ENCODE measurements around the gene AP4E1. TPM values are rescaled to one million over a fixed set of nuclear protein-coding genes. Genes with fewer than 3 reads are reported as not detected.

AP4E1 gene
- total RNA-seq, 4 donors from 2014 or later = 10.2 to 15.3 (median 12.6) TPM

GRCh38 chr15:50876989-50877360 is 31.5 kb upstream of the AP4E1 start:
- TF ChIP-seq, protein P1, sequence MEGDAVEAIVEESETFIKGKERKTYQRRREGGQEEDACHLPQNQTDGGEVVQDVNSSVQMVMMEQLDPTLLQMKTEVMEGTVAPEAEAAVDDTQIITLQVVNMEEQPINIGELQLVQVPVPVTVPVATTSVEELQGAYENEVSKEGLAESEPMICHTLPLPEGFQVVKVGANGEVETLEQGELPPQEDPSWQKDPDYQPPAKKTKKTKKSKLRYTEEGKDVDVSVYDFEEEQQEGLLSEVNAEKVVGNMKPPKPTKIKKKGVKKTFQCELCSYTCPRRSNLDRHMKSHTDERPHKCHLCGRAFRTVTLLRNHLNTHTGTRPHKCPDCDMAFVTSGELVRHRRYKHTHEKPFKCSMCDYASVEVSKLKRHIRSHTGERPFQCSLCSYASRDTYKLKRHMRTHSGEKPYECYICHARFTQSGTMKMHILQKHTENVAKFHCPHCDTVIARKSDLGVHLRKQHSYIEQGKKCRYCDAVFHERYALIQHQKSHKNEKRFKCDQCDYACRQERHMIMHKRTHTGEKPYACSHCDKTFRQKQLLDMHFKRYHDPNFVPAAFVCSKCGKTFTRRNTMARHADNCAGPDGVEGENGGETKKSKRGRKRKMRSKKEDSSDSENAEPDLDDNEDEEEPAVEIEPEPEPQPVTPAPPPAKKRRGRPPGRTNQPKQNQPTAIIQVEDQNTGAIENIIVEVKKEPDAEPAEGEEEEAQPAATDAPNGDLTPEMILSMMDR (IDR thresholded peaks at IDR 0.05) = peak; percentile 88 to 98 (median 96)
- TF ChIP-seq EP300 (IDR thresholded peaks at IDR 0.05) (peak in 1 of 2 donors; percentile 60), POLR2A (IDR thresholded peaks at IDR 0.05) (no peak)
- peaks cover 0 to 20% (median 8%) of the 10 kb centered on the region in 4 donors for H3K4me1 ChIP-seq
- 0 to 1% methylated on average over 8 of the region's 8 CpGs for WGBS, 2 donors
- no peaks in the 10 kb centered on the region for H3K27me3 ChIP-seq
- H3K4me3 ChIP-seq = peak overlapping the region in 2 of 4 donors; percentile 16 to 43
- DNase-seq (ENCODE audit: low spot score in 2 of 2) = peak; percentile 59 to 98
- H3K9me3 ChIP-seq = no peaks in the 10 kb centered on the region
- H3K36me3 ChIP-seq = no peaks in the 10 kb centered on the region
- H3K27ac ChIP-seq = peak overlapping the region in 2 of 4 donors; percentile 72 to 77

- WGBS, 2 donors = 76 to 88% methylated on average over 4 of the region's 4 CpGs
- no peaks in the 10 kb centered on the region for H3K36me3 ChIP-seq
Observed at GRCh38 chr15:50879016-50879617, 29.4 kb upstream of the AP4E1 start.

DNA sequence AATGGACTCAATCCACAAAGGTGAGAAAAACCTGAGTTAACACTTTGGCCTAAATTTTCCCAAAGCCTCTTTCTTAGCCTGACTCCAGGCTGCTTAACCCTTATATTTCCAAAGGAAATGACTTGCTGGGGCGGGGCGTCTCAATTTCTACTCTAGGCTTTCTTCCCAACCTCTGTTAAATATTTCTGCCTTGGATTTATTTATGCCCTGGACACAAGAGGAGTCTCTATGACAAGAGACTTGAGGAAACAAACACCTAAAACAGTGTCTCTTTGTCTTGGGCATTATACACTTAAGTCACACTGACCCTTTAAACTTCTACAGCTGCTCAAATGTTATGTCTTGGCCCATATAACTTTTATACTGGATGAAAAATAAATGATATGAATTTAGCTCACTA is 28.3 kb upstream of the AP4E1 start:
- no peaks in the 10 kb centered on the region for H3K9me3 ChIP-seq
- 74 to 81% methylated on average over 2 of the region's 2 CpGs for WGBS, 2 donors
- DNase-seq (ENCODE audit: low spot score in 2 of 2) = no peak

More at GRCh38 chr15:50879016-50879617, 29.4 kb upstream of the AP4E1 start:
- Histone ChIP-seq H3K9me3 (no peaks in the 10 kb centered on the region), H3K4me3 (no peak overlapping the region), H3K27me3 (no peaks in the 10 kb centered on the region), H3K4me1 (peaks cover 0 to 14% (median 3%) of the 10 kb centered on the region in 4 donors), H3K27ac (no peak overlapping the region)
- DNase-seq (ENCODE audit: low spot score in 2 of 2) = no peak
- TF ChIP-seq, protein P1 (IDR thresholded peaks at IDR 0.05) = no peak
- TF ChIP-seq POLR2A (IDR thresholded peaks at IDR 0.05) = no peak
- no peak for TF ChIP-seq EP300 (IDR thresholded peaks at IDR 0.05)

DNA sequence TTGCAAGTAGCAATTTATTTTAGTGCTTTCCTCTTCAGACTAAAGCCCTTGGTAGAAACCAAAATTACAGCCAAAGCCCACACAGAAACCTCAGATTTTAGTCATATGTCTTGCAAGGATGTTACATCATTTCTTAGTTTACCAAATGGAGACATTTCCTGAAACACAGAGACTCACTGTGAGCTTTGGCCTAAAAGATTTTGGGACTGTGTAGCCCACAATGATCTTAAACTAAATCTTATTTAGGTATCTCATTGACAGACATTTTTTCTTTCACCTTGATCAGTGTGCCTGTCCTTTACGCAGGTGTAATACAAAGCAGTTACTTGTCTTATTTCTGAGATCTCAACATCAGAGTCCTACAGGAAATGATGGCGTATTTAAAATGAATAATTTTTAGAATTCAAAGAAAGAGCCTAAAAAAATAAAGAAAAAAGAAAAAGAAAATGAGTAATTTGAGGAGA is 27.8 kb upstream of the AP4E1 start:
- Histone ChIP-seq H3K4me3 (no peak overlapping the region), H3K4me1 (peaks cover 0 to 22% (median 14%) of the 10 kb centered on the region in 4 donors), H3K27me3 (no peaks in the 10 kb centered on the region), H3K9me3 (no peaks in the 10 kb centered on the region), H3K27ac (peak overlapping the region in 1 of 4 donors; percentile 63), H3K36me3 (no peaks in the 10 kb centered on the region)
- DNase-seq (ENCODE audit: low spot score in 2 of 2) = no peak
- 95 to 97% methylated on average over 2 of the region's 2 CpGs for WGBS, 2 donors
- TF ChIP-seq EP300 (IDR thresholded peaks at IDR 0.05) (no peak), POLR2A (IDR thresholded peaks at IDR 0.05) (no peak)
- TF ChIP-seq, protein P1 (IDR thresholded peaks at IDR 0.05) = no peak

More for the DNA sequence above, 28.3 kb upstream of the AP4E1 start:
- Histone ChIP-seq H3K27me3 (no peaks in the 10 kb centered on the region), H3K4me3 (no peak overlapping the region), H3K27ac (peak overlapping the region in 1 of 4 donors; percentile 63), H3K4me1 (peaks cover 0 to 17% (median 12%) of the 10 kb centered on the region in 4 donors), H3K36me3 (no peaks in the 10 kb centered on the region)
- TF ChIP-seq POLR2A (IDR thresholded peaks at IDR 0.05) = no peak
- TF ChIP-seq EP300 (IDR thresholded peaks at IDR 0.05) = no peak
- TF ChIP-seq, protein P1 (IDR thresholded peaks at IDR 0.05) = no peak

Data from tibial nerve (tissue), 4 donors.